HepG2 (cell line): ENCODE results near the gene CYP4F2. TPM values are rescaled to one million over a fixed set of nuclear protein-coding genes. Genes with fewer than 3 reads are reported as not detected.

Experiments used
- ATAC-seq: fragments of 200-7000 bp; cut with Tn5 transposase; 3 replicates; pipeline ENCODE4 v1.9.1; 2020; ENCODE audit warnings: mild to moderate bottlenecking, moderate library complexity
- BruUV-seq: library from RNA; stranded (reverse); fragments of 400-500 nt; replicated peaks from 2 replicates; lab custom pipeline; 2021; lab: Mats Ljungman, UMichigan
- CTCF ChIA-PET: fragments of 300-600 bp; formaldehyde crosslinking; extraction: SDS; loops from one replicate; lab custom pipeline; 2021; ENCODE audit warnings: low total read pairs, inconsistent platforms, low intra/inter-chr PET ratio; lab: Yijun Ruan, JAX
- POLR2A ChIA-PET: fragments of 350-600 bp; sonication (Branson Sonifier 250); formaldehyde crosslinking; loops from one replicate; lab custom pipeline; 2020; ENCODE audit warnings: antibody characterized with exemption, inconsistent platforms; lab: Yijun Ruan, JAX
- DNase-seq: peaks from one replicate; pipeline ENCODE4 v3.0.0-alpha.2; 2015; ENCODE audit warnings: low spot score
- FAIRE-seq: peaks from 3 replicates; lab custom pipeline; 2011; peaks lifted over from hg19 to GRCh38; lab: Jason Lieb, UNC
- H2AFZ ChIP-seq: one replicate; pipeline ENCODE4 v1.6.1; 2011; ENCODE audit warnings: low read length, inconsistent platforms
- H3K27ac ChIP-seq: fragments of 300-600 bp; 3 replicates; pipeline ENCODE4 v1.8.0; 2011; ENCODE audit warnings: mixed run types, mild to moderate bottlenecking, mixed read lengths, low read length, inconsistent platforms; ENCODE audit not compliant: insufficient read depth; ENCODE audit errors: extremely low read length
- H3K27me3 ChIP-seq, 2 experiments: fragments of 200-600 bp in 1 of 2; 2 replicates in 1 of 2; 3 replicates in 1 of 2; pipeline versions ENCODE4 v1.6.0 to v1.8.0; 2011; ENCODE audit warnings: low read length in 2 of 2, mild to moderate bottlenecking in 2 of 2, moderate library complexity in 2 of 2, inconsistent platforms in 1 of 2; ENCODE audit not compliant: insufficient read depth in 2 of 2, control insufficient read depth in 1 of 2
- H3K36me3 ChIP-seq, 2 experiments: fragments of 200-600 bp in 1 of 2; replicated peaks in 1 of 2; 2 replicates in 1 of 2; 3 replicates in 1 of 2; pipeline versions ENCODE4 v1.5.1 to v1.8.0; 2011; ENCODE audit warnings: low read length in 2 of 2, inconsistent platforms in 1 of 2; ENCODE audit not compliant: insufficient read depth in 2 of 2, control insufficient read depth in 1 of 2
- H3K4me1 ChIP-seq: 2 replicates; pipeline ENCODE4 v1.5.1; 2012; ENCODE audit warnings: low read length, inconsistent platforms; ENCODE audit not compliant: insufficient read depth
- H3K4me2 ChIP-seq: 2 replicates; pipeline ENCODE4 v1.6.0; 2011; ENCODE audit warnings: low read depth, low read length, inconsistent platforms
- H3K4me3 ChIP-seq, 3 experiments: fragments of 200-600 bp in 1 of 3; sonication (generic), shearing (Covaris generic) in 1 of 3; replicated peaks in 1 of 3; 2 replicates each; pipeline ENCODE4 v1.5.1; 2011 to 2016; ENCODE audit warnings: low read length in 3 of 3, inconsistent platforms in 2 of 3, low read depth in 2 of 3, mild to moderate bottlenecking in 2 of 3, control low read depth in 1 of 3, mixed read lengths in 1 of 3; ENCODE audit not compliant: insufficient read depth in 1 of 3
- H3K79me2 ChIP-seq: one replicate; pipeline ENCODE4 v1.6.1; 2011; ENCODE audit warnings: low read length, inconsistent platforms; ENCODE audit not compliant: insufficient read depth
- H3K9ac ChIP-seq: 2 replicates; pipeline ENCODE4 v1.6.0; 2011; ENCODE audit warnings: mild to moderate bottlenecking, low read depth, low read length, inconsistent platforms; ENCODE audit not compliant: insufficient read depth
- H3K9me3 ChIP-seq: 2 replicates; pipeline ENCODE4 v1.5.1; 2012; ENCODE audit warnings: mild to moderate bottlenecking, low read length
- H4K20me1 ChIP-seq: 2 replicates; pipeline ENCODE4 v1.6.0; 2011; ENCODE audit warnings: inconsistent platforms, mild to moderate bottlenecking, low read length, moderate library complexity; ENCODE audit not compliant: insufficient read depth
- ATF7 ChIP-seq, 2 experiments: fragments of 450-650 bp in 1 of 2; sonication (generic) in 1 of 2; formaldehyde crosslinking in 1 of 2; IDR thresholded peaks; 2 replicates each; pipeline versions ENCODE4 v1.4.0 to v1.6.1; 2016 to 2020; ENCODE audit warnings: antibody characterized with exemption in 1 of 2, mild to moderate bottlenecking in 1 of 2, missing genetic modification reagents in 1 of 2
- CENPX ChIP-seq: sonication (generic); formaldehyde crosslinking; IDR thresholded peaks from 2 replicates; pipeline ENCODE4 v1.9.0; 2021; ENCODE audit warnings: mild to moderate bottlenecking, missing genetic modification reagents, moderate library complexity
- CREB3 ChIP-seq: sonication (generic); formaldehyde crosslinking; IDR thresholded peaks from 2 replicates; pipeline ENCODE4 v1.5.0; 2020; ENCODE audit warnings: missing genetic modification reagents
- KDM3A ChIP-seq: IDR thresholded peaks from 2 replicates; pipeline ENCODE4 v1.6.1; 2018; ENCODE audit warnings: low read depth, missing compliant biosample characterization
- PCBP2 ChIP-seq: fragments of 200-400 bp; formaldehyde crosslinking; optimal IDR thresholded peaks from 2 replicates; pipeline ENCODE3; 2018; ENCODE audit warnings: low read length, low read depth; ENCODE audit not compliant: poor library complexity, severe bottlenecking
- PHF20 ChIP-seq: sonication (generic); formaldehyde crosslinking; IDR thresholded peaks from 2 replicates; pipeline ENCODE4 v1.5.0; 2020; ENCODE audit warnings: mild to moderate bottlenecking, missing genetic modification reagents
- SNAPC5 ChIP-seq: sonication (generic); formaldehyde crosslinking; IDR thresholded peaks from 2 replicates; pipeline ENCODE4 v1.8.1; 2023; ENCODE audit warnings: mild to moderate bottlenecking, missing genetic modification reagents, borderline replicate concordance
- USF2 ChIP-seq, 2 experiments: sonication (generic) in 1 of 2; formaldehyde crosslinking in 1 of 2; IDR thresholded peaks; 2 replicates each; pipeline versions ENCODE4 v1.5.1 to v1.6.1; 2011 to 2020; ENCODE audit warnings: borderline replicate concordance in 1 of 2, low read depth in 1 of 2, low read length in 1 of 2, mild to moderate bottlenecking in 1 of 2, missing genetic modification reagents in 1 of 2, moderate library complexity in 1 of 2
- ZBTB7A ChIP-seq: sonication (generic); formaldehyde crosslinking; IDR thresholded peaks from 2 replicates; pipeline ENCODE4 v1.8.0; 2022; ENCODE audit warnings: mild to moderate bottlenecking, missing genetic modification reagents
- ZNF281 ChIP-seq: sonication (generic); formaldehyde crosslinking; IDR thresholded peaks from 2 replicates; pipeline ENCODE4 v1.4.0; 2020; ENCODE audit warnings: missing genetic modification reagents, borderline replicate concordance
- ZNF572 ChIP-seq: sonication (generic); formaldehyde crosslinking; IDR thresholded peaks from 2 replicates; pipeline ENCODE4 v1.5.1; 2020; ENCODE audit warnings: mild to moderate bottlenecking, missing genetic modification reagents
- ZNF800 ChIP-seq: sonication (generic); formaldehyde crosslinking; IDR thresholded peaks from 2 replicates; pipeline ENCODE4 v1.4.0; 2020; ENCODE audit warnings: missing genetic modification reagents
- ZSCAN21 ChIP-seq: sonication (generic); formaldehyde crosslinking; IDR thresholded peaks from 2 replicates; pipeline ENCODE4 v1.8.0; 2022; ENCODE audit warnings: mild to moderate bottlenecking, missing genetic modification reagents, moderate library complexity, borderline replicate concordance
- WGBS: methylation state at CpG from one replicate; pipeline ENCODE4 v1.1.6; 2017; ENCODE audit warnings: low lambda C conversion rate; 5-methylcytosine and 5-hydroxymethylcytosine counted together
- in situ Hi-C: cut with HindIII; loops from 2 replicates; pipeline ENCODE4 v1.10.0; 2017; ENCODE audit warnings: low pct_unique_long_range_greater_than_20kb; ENCODE audit not compliant: extremely low pct_ligation_motif_present
- intact Hi-C: fragments of 100-400 bp; cut with micrococcal nuclease; formaldehyde crosslinking; loops from one replicate; pipeline ENCODE4 v1.10.0; 2022; ENCODE audit not compliant: unreplicated experiment
- polyA plus RNA-seq, 8 experiments: library from polyadenylated mRNA; depleted of rRNA in 3 of 8; stranded (reverse) in 7 of 8; unstranded in 1 of 8; fragments of >200 nt; fragmentation: Illumina TruSeq in 4 of 8; extraction: Trizol in 4 of 8; gene quantifications; 2 replicates each; pipeline versions ENCODE4 v1.2.1 to v1.2.3, GENCODE V29; 2011 to 2016; ENCODE audit warnings: low read depth in 4 of 8, missing spikeins in 1 of 8, mixed read lengths in 1 of 8; ENCODE audit not compliant: insufficient read depth in 1 of 8
- total RNA-seq, 5 experiments: library from RNA; depleted of rRNA; stranded (reverse); fragments of >200 nt; fragmentation: Illumina TruSeq; extraction: Trizol; gene quantifications; 2 replicates each; pipeline ENCODE4 v1.2.3, GENCODE V29; 2016; ENCODE audit warnings: low read depth in 1 of 5

Gene CYP4F2
- total and polyA plus RNA-seq, 2 of the 13 experiments (the other 11 are each of a cell fraction or from before 2014, with no cell fraction given) = 3.7 to 3.9 TPM

- TF ChIP-seq USF2 (IDR thresholded peaks at IDR 0.05; ENCODE audit: low read depth, low read length) = no peak
- no peak for TF ChIP-seq USF2 (CRISPR knock-in tag; IDR thresholded peaks at IDR 0.05; ENCODE audit: borderline replicate concordance)
- no peak for TF ChIP-seq ZBTB7A (CRISPR knock-in tag)
- no peak for TF ChIP-seq PHF20 (CRISPR knock-in tag)
Measured at GRCh38 chr19:15902254-15902653, 4.4 kb upstream of the CYP4F2 start (continued).

GRCh38 chr19:15900504-15900903 lies 2.6 kb upstream of the CYP4F2 start:
- Histone ChIP-seq H3K4me3 (no peak overlapping the region), H3K27ac (no peak overlapping the region), H3K36me3 (no peaks in the 10 kb centered on the region), H3K4me1 (peaks cover 18% of the 10 kb centered on the region), H3K27me3 (no peaks in the 10 kb centered on the region), H3K79me2 (no peaks in the 10 kb centered on the region), H3K4me2 (no peak overlapping the region), H4K20me1 (no peaks in the 10 kb centered on the region), H3K9me3 (no peaks in the 10 kb centered on the region), H3K9ac (no peak overlapping the region), H2AFZ (no peak overlapping the region)
- 64% methylated on average over 11 of the region's 11 CpGs for WGBS
- no TSS peak for BruUV-seq
- in situ Hi-C loops = no loop called here
- FAIRE-seq (no peak), DNase-seq (no peak), ATAC-seq (no peak)
- ChIA-PET CTCF (no interaction called here), POLR2A (no interaction called here)
- intact Hi-C loops = no loop called here
- no peak for TF ChIP-seq CENPX (CRISPR knock-in tag)
- TF ChIP-seq SNAPC5 = no peak
- no peak for TF ChIP-seq ZNF800
- no peak for TF ChIP-seq ZNF572
- no peak for TF ChIP-seq ZNF281 (CRISPR knock-in tag)
- TF ChIP-seq ZSCAN21 = no peak
- no peak for TF ChIP-seq CREB3 (CRISPR knock-in tag)
- no peak for TF ChIP-seq PCBP2
- no peak for TF ChIP-seq ATF7 (IDR thresholded peaks at IDR 0.05)
- no peak for TF ChIP-seq ATF7 (CRISPR knock-in tag; IDR thresholded peaks at IDR 0.05)
- TF ChIP-seq KDM3A (CRISPR knock-in tag) = no peak
